ENCODE results near the gene PTPRD.

Gene PTPRD

GRCh38 chr9:9996259-9996658, 616.5 kb downstream of the PTPRD start:
- no peaks in the 10 kb centered on the region for H3K36me3 ChIP-seq (ENCODE audit: low read length)
- no peak overlapping the region for H3K9ac ChIP-seq (ENCODE audit: low read length)
- TF ChIP-seq EZH2phosphoT487 (conservative IDR thresholded peaks at IDR 0.05; ENCODE audit: low read length) (no peak), CTCF (IDR thresholded peaks at IDR 0.05; ENCODE audit: insufficient read depth, low read length, poor library complexity, severe bottlenecking) (no peak)
- H3K9me2 ChIP-seq (replicated peaks; ENCODE audit: insufficient read depth, low read length), result no peaks in the 10 kb centered on the region
- H3K27ac ChIP-seq (ENCODE audit: low read depth, low read length), result no peak overlapping the region
- H3K4me2 ChIP-seq (ENCODE audit: low read depth, low read length, poor library complexity, severe bottlenecking), result no peak overlapping the region
- H2AFZ ChIP-seq (ENCODE audit: low read depth, low read length, severe bottlenecking), result no peak overlapping the region
- H3K27me3 ChIP-seq (ENCODE audit: low read length), result no peaks in the 10 kb centered on the region
- no peaks in the 10 kb centered on the region for H4K20me1 ChIP-seq (ENCODE audit: low read depth, low read length)
- no peaks in the 10 kb centered on the region for H3K9me3 ChIP-seq (ENCODE audit: insufficient read depth, low read length)
- no peak overlapping the region for H3K4me3 ChIP-seq (ENCODE audit: insufficient read depth, low read length, poor library complexity, severe bottlenecking)
- no peaks in the 10 kb centered on the region for H3K79me2 ChIP-seq (ENCODE audit: insufficient read depth, low read length)
- H3F3A ChIP-seq (ENCODE audit: insufficient read depth), result no peaks in the 10 kb centered on the region

- H2AFZ ChIP-seq (ENCODE audit: low read depth, low read length, severe bottlenecking), result no peak overlapping the region
- no peaks in the 10 kb centered on the region for H3F3A ChIP-seq (ENCODE audit: insufficient read depth)
- no peaks in the 10 kb centered on the region for H4K20me1 ChIP-seq (ENCODE audit: low read depth, low read length)
- no peaks in the 10 kb centered on the region for H3K27me3 ChIP-seq (ENCODE audit: low read length)
- H3K4me3 ChIP-seq (ENCODE audit: insufficient read depth, low read length, poor library complexity, severe bottlenecking), result no peak overlapping the region
- no peaks in the 10 kb centered on the region for H3K9me2 ChIP-seq (replicated peaks; ENCODE audit: insufficient read depth, low read length)
- H3K9me3 ChIP-seq (ENCODE audit: insufficient read depth, low read length), result no peaks in the 10 kb centered on the region
- no peak overlapping the region for H3K4me2 ChIP-seq (ENCODE audit: low read depth, low read length, poor library complexity, severe bottlenecking)
- no peaks in the 10 kb centered on the region for H3K79me2 ChIP-seq (ENCODE audit: insufficient read depth, low read length)
- no peak overlapping the region for H3K9ac ChIP-seq (ENCODE audit: low read length)
- no peak overlapping the region for H3K27ac ChIP-seq (ENCODE audit: low read depth, low read length)
- TF ChIP-seq EZH2phosphoT487 (conservative IDR thresholded peaks at IDR 0.05; ENCODE audit: low read length) (no peak), CTCF (IDR thresholded peaks at IDR 0.05; ENCODE audit: insufficient read depth, low read length, poor library complexity, severe bottlenecking) (no peak)
- H3K36me3 ChIP-seq (ENCODE audit: low read length), result no peaks in the 10 kb centered on the region
Observed at GRCh38 chr9:9992936-9993335, 619.9 kb downstream of the PTPRD start.

- no peaks in the 10 kb centered on the region for H3K9me2 ChIP-seq (replicated peaks; ENCODE audit: insufficient read depth, low read length)
- H3K4me3 ChIP-seq (ENCODE audit: insufficient read depth, low read length, poor library complexity, severe bottlenecking), result no peak overlapping the region
- H3K36me3 ChIP-seq (ENCODE audit: low read length), result no peaks in the 10 kb centered on the region
- H2AFZ ChIP-seq (ENCODE audit: low read depth, low read length, severe bottlenecking), result no peak overlapping the region
- no peaks in the 10 kb centered on the region for H3K79me2 ChIP-seq (ENCODE audit: insufficient read depth, low read length)
- TF ChIP-seq EZH2phosphoT487 (conservative IDR thresholded peaks at IDR 0.05; ENCODE audit: low read length) (no peak), CTCF (IDR thresholded peaks at IDR 0.05; ENCODE audit: insufficient read depth, low read length, poor library complexity, severe bottlenecking) (no peak)
- H3F3A ChIP-seq (ENCODE audit: insufficient read depth), result no peaks in the 10 kb centered on the region
- no peak overlapping the region for H3K27ac ChIP-seq (ENCODE audit: low read depth, low read length)
- H3K27me3 ChIP-seq (ENCODE audit: low read length), result no peaks in the 10 kb centered on the region
- no peak overlapping the region for H3K4me2 ChIP-seq (ENCODE audit: low read depth, low read length, poor library complexity, severe bottlenecking)
- no peaks in the 10 kb centered on the region for H4K20me1 ChIP-seq (ENCODE audit: low read depth, low read length)
- no peaks in the 10 kb centered on the region for H3K9me3 ChIP-seq (ENCODE audit: insufficient read depth, low read length)
- H3K9ac ChIP-seq (ENCODE audit: low read length), result no peak overlapping the region
Observed at GRCh38 chr9:9973062-9973461, 639.7 kb downstream of the PTPRD start.
